H9 (cell line): ENCODE data around the gene TMLHE. TPM values are rescaled to one million over a fixed set of nuclear protein-coding genes. Genes with fewer than 3 reads are reported as not detected.

Experiments
- DNase-seq: peaks from one replicate; pipeline ENCODE4 v3.0.0-alpha.2; 2017
- H2AFZ ChIP-seq: one replicate; pipeline ENCODE4 v1.6.1; 2013; ENCODE audit warnings: mild to moderate bottlenecking, low read length, control low read depth, moderate library complexity
- H2AK5ac ChIP-seq: 2 replicates; pipeline ENCODE4 v1.6.1; 2013; ENCODE audit warnings: low read length, control low read depth, mixed read lengths; ENCODE audit not compliant: insufficient read length
- H2BK120ac ChIP-seq: one replicate; pipeline ENCODE4 v1.6.1; 2013; ENCODE audit warnings: low read depth, mild to moderate bottlenecking, low read length, control low read depth, inconsistent platforms; ENCODE audit not compliant: poor library complexity, severe bottlenecking
- H2BK12ac ChIP-seq: 2 replicates; pipeline ENCODE4 v1.6.1; 2013; ENCODE audit warnings: low read length, control low read depth, mixed read lengths, low read depth; ENCODE audit not compliant: insufficient read length
- H2BK15ac ChIP-seq: 2 replicates; pipeline ENCODE4 v1.6.1; 2013; ENCODE audit warnings: low read depth, low read length, control low read depth
- H2BK20ac ChIP-seq: one replicate; pipeline ENCODE4 v1.6.1; 2013; ENCODE audit warnings: low read depth, mild to moderate bottlenecking, low read length, control low read depth, inconsistent platforms; ENCODE audit not compliant: poor library complexity, severe bottlenecking
- H2BK5ac ChIP-seq: 2 replicates; pipeline ENCODE4 v1.6.1; 2013; ENCODE audit warnings: low read length, control low read depth, mixed read lengths; ENCODE audit not compliant: insufficient read length
- H3K14ac ChIP-seq: 2 replicates; pipeline ENCODE4 v1.6.1; 2013; ENCODE audit warnings: low read length, control low read depth; ENCODE audit not compliant: insufficient read depth
- H3K18ac ChIP-seq: 2 replicates; pipeline ENCODE4 v1.6.1; 2013; ENCODE audit warnings: low read depth, mild to moderate bottlenecking, mixed read lengths, low read length, control low read depth; ENCODE audit not compliant: insufficient read length
- H3K23ac ChIP-seq: 2 replicates; pipeline ENCODE4 v1.6.1; 2013; ENCODE audit warnings: low read length, control low read depth, mixed read lengths, low read depth; ENCODE audit not compliant: insufficient read length
- H3K23me2 ChIP-seq: 2 replicates; pipeline ENCODE4 v1.6.1; 2013; ENCODE audit warnings: low read depth, mild to moderate bottlenecking, mixed read lengths, low read length, control low read depth; ENCODE audit not compliant: insufficient read length, poor library complexity, severe bottlenecking
- H3K27ac ChIP-seq: 2 replicates; pipeline ENCODE4 v1.5.1; 2013; ENCODE audit warnings: low read length, control low read depth, mixed read lengths, low read depth; ENCODE audit not compliant: insufficient read length
- H3K27me3 ChIP-seq: 2 replicates; pipeline ENCODE4 v1.6.1; 2013; ENCODE audit warnings: low read length, control low read depth, inconsistent platforms; ENCODE audit not compliant: insufficient read depth
- H3K4ac ChIP-seq: 2 replicates; pipeline ENCODE4 v1.6.1; 2013; ENCODE audit warnings: low read depth, mild to moderate bottlenecking, control low read depth, inconsistent platforms, low read length, moderate library complexity
- H3K4me1 ChIP-seq: 2 replicates; pipeline ENCODE4 v1.6.1; 2013; ENCODE audit warnings: low read length, control low read depth, inconsistent platforms; ENCODE audit not compliant: insufficient read depth
- H3K4me2 ChIP-seq: 2 replicates; pipeline ENCODE4 v1.6.1; 2013; ENCODE audit warnings: low read length, control low read depth, mixed read lengths; ENCODE audit not compliant: insufficient read length, insufficient read depth
- H3K56ac ChIP-seq: 2 replicates; pipeline ENCODE4 v1.6.1; 2013; ENCODE audit warnings: low read depth, mild to moderate bottlenecking, mixed read lengths, low read length, control low read depth; ENCODE audit not compliant: insufficient read length
- H3K79me1 ChIP-seq: 2 replicates; pipeline ENCODE4 v1.6.1; 2013; ENCODE audit warnings: low read depth, mild to moderate bottlenecking, moderate library complexity, low read length, control low read depth, inconsistent platforms; ENCODE audit not compliant: insufficient read depth, poor library complexity, severe bottlenecking
- H3K79me2 ChIP-seq: 2 replicates; pipeline ENCODE4 v1.6.1; 2013; ENCODE audit warnings: low read length, control low read depth, inconsistent platforms; ENCODE audit not compliant: insufficient read depth
- H3K9ac ChIP-seq: 2 replicates; pipeline ENCODE4 v1.6.1; 2013; ENCODE audit warnings: low read length, control low read depth, mixed read lengths; ENCODE audit not compliant: insufficient read length; ENCODE audit errors: extremely low read depth
- H3K9me3 ChIP-seq: one replicate; pipeline ENCODE4 v1.6.1; 2013; ENCODE audit warnings: low read depth, low read length, inconsistent platforms; ENCODE audit not compliant: control insufficient read depth
- H3T11ph ChIP-seq: one replicate; pipeline ENCODE4 v1.6.1; 2013; ENCODE audit warnings: mild to moderate bottlenecking, low read length, control low read depth, inconsistent platforms
- H4K20me1 ChIP-seq: one replicate; pipeline ENCODE4 v1.6.1; 2013; ENCODE audit not compliant: control insufficient read depth, insufficient read length, insufficient read depth
- H4K5ac ChIP-seq: 2 replicates; pipeline ENCODE4 v1.6.1; 2013; ENCODE audit warnings: low read depth, mild to moderate bottlenecking, mixed read lengths, low read length, control low read depth; ENCODE audit not compliant: insufficient read length
- H4K8ac ChIP-seq: replicated peaks from 2 replicates; pipeline ENCODE4 v1.6.1; 2013; ENCODE audit warnings: low read length, control low read depth, mixed read lengths, low read depth; ENCODE audit not compliant: insufficient read length
- H4K91ac ChIP-seq: 2 replicates; pipeline ENCODE4 v1.6.1; 2013; ENCODE audit warnings: low read depth, mild to moderate bottlenecking, moderate library complexity, mixed read lengths, low read length, control low read depth; ENCODE audit not compliant: insufficient read length
- H3K27ac Mint-ChIP-seq, 3 experiments: 2 replicates in 2 of 3; 3 replicates in 1 of 3; pipeline ENCODE4 v1.8.0; 2020 to 2021; ENCODE audit warnings: mixed read lengths in 3 of 3, mild to moderate bottlenecking in 1 of 3, moderate library complexity in 1 of 3
- H3K27me3 Mint-ChIP-seq: 2 replicates; pipeline ENCODE4 v1.8.0; 2021; ENCODE audit warnings: low read depth, mild to moderate bottlenecking, moderate library complexity, mixed read lengths
- H3K36me3 Mint-ChIP-seq, 3 experiments: 2 replicates in 2 of 3; 3 replicates in 1 of 3; pipeline ENCODE4 v1.8.0; 2020 to 2021; ENCODE audit warnings: low read depth in 3 of 3, mixed read lengths in 3 of 3; ENCODE audit not compliant: insufficient read depth in 1 of 3
- H3K4me1 Mint-ChIP-seq, 2 experiments: 2 replicates each; pipeline ENCODE4 v1.8.0; 2020; ENCODE audit warnings: mixed read lengths in 2 of 2
- H3K4me3 Mint-ChIP-seq, 2 experiments: 2 replicates in 1 of 2; 3 replicates in 1 of 2; pipeline ENCODE4 v1.8.0; 2020 to 2021; ENCODE audit warnings: mild to moderate bottlenecking in 2 of 2, mixed read lengths in 2 of 2, moderate library complexity in 1 of 2
- H3K9me3 Mint-ChIP-seq, 2 experiments: 2 replicates in 1 of 2; 3 replicates in 1 of 2; pipeline ENCODE4 v1.8.0; 2020; ENCODE audit warnings: mild to moderate bottlenecking in 2 of 2, mixed read lengths in 2 of 2, moderate library complexity in 1 of 2
- WGBS: extraction: QIAGEN DNeasy Blood & Tissue Kit; methylation state at CpG from one replicate; pipeline ENCODE4 v1.1.7; 2013; ENCODE audit warnings: missing lambda C conversion rate, low lambda C conversion rate, mixed read lengths; ENCODE audit not compliant: insufficient read length; ENCODE audit errors: extremely low coverage; 5-methylcytosine and 5-hydroxymethylcytosine counted together
- total RNA-seq: library from RNA; stranded (reverse); gene quantifications from 2 replicates; pipeline ENCODE4 v1.2.1, GENCODE V29; 2021
- TF ChIP-seq, protein P1 (sequence below): fragments of 200-600 bp; sonication (generic); conservative IDR thresholded peaks from 3 replicates; pipeline ENCODE4 v1.8.0; 2021; ENCODE audit warnings: antibody characterized with exemption, mild to moderate bottlenecking

The TMLHE gene
- total RNA-seq, 1 experiment from 2014 or later = 14.2 TPM

DNA sequence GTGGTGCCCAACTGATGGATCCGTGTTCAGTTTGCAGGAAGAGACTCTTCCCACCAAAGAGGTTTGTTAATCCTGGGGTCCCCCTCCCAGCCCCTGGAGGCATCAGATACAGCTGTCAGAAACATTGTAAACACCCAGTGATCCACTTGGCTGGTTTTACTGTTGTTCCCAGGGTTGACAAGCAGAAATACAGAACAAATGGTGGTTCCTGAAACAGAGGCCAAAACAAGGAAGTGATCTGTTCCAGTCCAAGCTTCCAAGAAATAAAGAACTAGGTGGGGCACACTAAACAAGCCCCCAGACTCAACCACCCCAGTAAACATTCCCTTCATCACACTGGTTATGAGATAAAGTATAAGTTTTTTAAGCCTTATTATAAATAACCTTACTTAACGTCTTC, 1.4 kb downstream of the TMLHE start:
- H3K14ac ChIP-seq = no peak overlapping the region
- no peak overlapping the region for H3K23ac ChIP-seq
- peaks cover 4% of the 10 kb centered on the region for H3K9me3 ChIP-seq
- H2BK20ac ChIP-seq = no peak overlapping the region
- no peaks in the 10 kb centered on the region for H3K79me1 ChIP-seq
- Mint-ChIP-seq H3K4me1 (peaks cover 0 to 6% of the 10 kb centered on the region in 2 experiments; a peak in 1 of 4 replicates), H3K4me3 (peak overlapping the region in 1 of 2 experiments; percentile 26; a peak in 2 of 5 replicates), H3K36me3 (peaks cover 6 to 21% (median 7%) of the 10 kb centered on the region in 3 experiments), H3K27ac (no peak overlapping the region; a peak in 1 of 7 replicates), H3K9me3 (peaks cover 66 to 77% of the 10 kb centered on the region in 2 experiments), H3K27me3 (no peaks in the 10 kb centered on the region)
- no peak overlapping the region for H2AK5ac ChIP-seq
- no peak overlapping the region for H3K9ac ChIP-seq
- H4K8ac ChIP-seq = no peak overlapping the region
- no peaks in the 10 kb centered on the region for H3K27me3 ChIP-seq
- H2BK120ac ChIP-seq = no peak overlapping the region
- no peak overlapping the region for H4K5ac ChIP-seq
- no peak overlapping the region for H2AFZ ChIP-seq
- H3T11ph ChIP-seq = no peak overlapping the region
- DNase-seq = no peak
- no peak overlapping the region for H4K91ac ChIP-seq
- H3K4ac ChIP-seq = no peak overlapping the region
- no peak overlapping the region for H2BK12ac ChIP-seq
- H2BK15ac ChIP-seq = no peak overlapping the region
- H3K4me1 ChIP-seq = no peaks in the 10 kb centered on the region
- TF ChIP-seq, protein P1, sequence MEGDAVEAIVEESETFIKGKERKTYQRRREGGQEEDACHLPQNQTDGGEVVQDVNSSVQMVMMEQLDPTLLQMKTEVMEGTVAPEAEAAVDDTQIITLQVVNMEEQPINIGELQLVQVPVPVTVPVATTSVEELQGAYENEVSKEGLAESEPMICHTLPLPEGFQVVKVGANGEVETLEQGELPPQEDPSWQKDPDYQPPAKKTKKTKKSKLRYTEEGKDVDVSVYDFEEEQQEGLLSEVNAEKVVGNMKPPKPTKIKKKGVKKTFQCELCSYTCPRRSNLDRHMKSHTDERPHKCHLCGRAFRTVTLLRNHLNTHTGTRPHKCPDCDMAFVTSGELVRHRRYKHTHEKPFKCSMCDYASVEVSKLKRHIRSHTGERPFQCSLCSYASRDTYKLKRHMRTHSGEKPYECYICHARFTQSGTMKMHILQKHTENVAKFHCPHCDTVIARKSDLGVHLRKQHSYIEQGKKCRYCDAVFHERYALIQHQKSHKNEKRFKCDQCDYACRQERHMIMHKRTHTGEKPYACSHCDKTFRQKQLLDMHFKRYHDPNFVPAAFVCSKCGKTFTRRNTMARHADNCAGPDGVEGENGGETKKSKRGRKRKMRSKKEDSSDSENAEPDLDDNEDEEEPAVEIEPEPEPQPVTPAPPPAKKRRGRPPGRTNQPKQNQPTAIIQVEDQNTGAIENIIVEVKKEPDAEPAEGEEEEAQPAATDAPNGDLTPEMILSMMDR = no peak
- H3K27ac ChIP-seq = no peak overlapping the region
- no peak overlapping the region for H3K56ac ChIP-seq
- H3K23me2 ChIP-seq = no peaks in the 10 kb centered on the region
- H4K20me1 ChIP-seq = no peaks in the 10 kb centered on the region
- H3K4me2 ChIP-seq = no peak overlapping the region
- H3K18ac ChIP-seq = no peak overlapping the region
- H2BK5ac ChIP-seq = no peak overlapping the region
- WGBS = no CpG with 5 or more reads among the region's 2 CpGs
- H3K79me2 ChIP-seq = no peaks in the 10 kb centered on the region
